Left ventricle myocardium inferior (tissue), 1 donor: ENCODE data around the gene RPL7A. TPM values are rescaled to one million over a fixed set of nuclear protein-coding genes. Genes with fewer than 3 reads are reported as not detected.

Experiments used
- DNase-seq: peaks from one replicate; pipeline ENCODE4 v3.0.0-alpha.2; 2020
- H3K27ac ChIP-seq: fragments of 200-600 bp; replicated peaks from 2 replicates; pipeline ENCODE4 v1.8.0; 2021
- H3K27me3 ChIP-seq: fragments of 200-600 bp; 2 replicates; pipeline ENCODE4 v1.8.0; 2021; ENCODE audit warnings: low read depth
- H3K36me3 ChIP-seq: fragments of 200-600 bp; 2 replicates; pipeline ENCODE4 v1.8.0; 2021
- H3K4me1 ChIP-seq: fragments of 200-600 bp; 2 replicates; pipeline ENCODE4 v1.8.0; 2021
- H3K4me3 ChIP-seq: fragments of 200-600 bp; 2 replicates; pipeline ENCODE4 v1.8.0; 2021; ENCODE audit warnings: mild to moderate bottlenecking, moderate library complexity
- H3K9me3 ChIP-seq: fragments of 200-600 bp; replicated peaks from 2 replicates; pipeline ENCODE4 v1.8.0; 2021
- intact Hi-C: fragments of 100-400 bp; cut with micrococcal nuclease; formaldehyde crosslinking; loops from one replicate; pipeline ENCODE4 v1.11.0; 2022
- total RNA-seq: library from RNA; stranded (reverse); fragmentation: NEBNext Ultra II Directional; extraction: Animal tissue kit (Norgen Biotek cat#: 25700); gene quantifications from one replicate; pipeline ENCODE4 v1.2.1, GENCODE V29; 2021
- TF ChIP-seq, protein P1 (sequence below): fragments of 200-600 bp; IDR thresholded peaks from 2 replicates; pipeline ENCODE4 v1.8.0; 2021; ENCODE audit warnings: antibody characterized with exemption, mild to moderate bottlenecking, borderline replicate concordance
- donor health status: DM: no; HTN: yes; CAD: no; lungs with severe emphysema.

RPL7A gene
- total RNA-seq, 1 donor from 2014 or later: 859 TPM

DNA sequence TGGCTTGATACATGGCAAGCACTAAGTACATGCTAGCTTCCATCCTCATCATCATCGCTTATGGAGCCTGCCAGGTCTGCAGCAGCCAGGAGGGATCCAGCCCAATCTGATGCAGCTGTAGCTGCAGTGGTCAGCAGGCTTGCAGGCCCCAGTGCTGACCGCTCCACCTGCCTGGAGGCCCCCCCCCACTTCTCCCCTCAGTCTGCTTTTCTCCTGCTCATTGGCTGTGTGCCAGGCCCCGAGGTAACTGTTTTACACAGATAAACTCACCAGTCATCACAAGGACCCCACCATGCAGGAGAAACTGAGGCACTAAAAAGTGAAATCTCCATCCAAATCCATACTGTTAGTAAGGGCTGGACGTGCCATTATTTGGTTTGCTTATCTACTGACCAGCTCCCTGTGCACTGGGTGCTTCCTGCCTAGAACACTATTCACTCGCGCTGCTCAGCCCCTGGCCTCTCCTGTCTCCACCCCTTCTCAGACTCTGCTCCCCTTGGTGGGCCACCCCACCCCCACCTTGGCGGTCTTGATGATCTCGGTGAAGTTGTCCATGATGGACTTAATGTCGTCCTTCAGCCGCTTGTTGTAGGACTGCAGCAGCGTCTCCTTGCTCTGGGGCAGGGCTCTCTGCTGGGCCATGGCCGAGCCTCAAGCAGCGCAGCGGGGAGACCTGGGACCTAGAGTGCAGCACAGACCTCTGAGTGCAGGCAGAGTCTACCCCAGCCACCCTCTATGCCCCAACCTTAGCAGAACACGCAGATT is 1.8 kb upstream of the RPL7A start:
- H3K27ac ChIP-seq: peak overlapping the region; percentile 91
- intact Hi-C loops: no loop called here
- TF ChIP-seq, protein P1, sequence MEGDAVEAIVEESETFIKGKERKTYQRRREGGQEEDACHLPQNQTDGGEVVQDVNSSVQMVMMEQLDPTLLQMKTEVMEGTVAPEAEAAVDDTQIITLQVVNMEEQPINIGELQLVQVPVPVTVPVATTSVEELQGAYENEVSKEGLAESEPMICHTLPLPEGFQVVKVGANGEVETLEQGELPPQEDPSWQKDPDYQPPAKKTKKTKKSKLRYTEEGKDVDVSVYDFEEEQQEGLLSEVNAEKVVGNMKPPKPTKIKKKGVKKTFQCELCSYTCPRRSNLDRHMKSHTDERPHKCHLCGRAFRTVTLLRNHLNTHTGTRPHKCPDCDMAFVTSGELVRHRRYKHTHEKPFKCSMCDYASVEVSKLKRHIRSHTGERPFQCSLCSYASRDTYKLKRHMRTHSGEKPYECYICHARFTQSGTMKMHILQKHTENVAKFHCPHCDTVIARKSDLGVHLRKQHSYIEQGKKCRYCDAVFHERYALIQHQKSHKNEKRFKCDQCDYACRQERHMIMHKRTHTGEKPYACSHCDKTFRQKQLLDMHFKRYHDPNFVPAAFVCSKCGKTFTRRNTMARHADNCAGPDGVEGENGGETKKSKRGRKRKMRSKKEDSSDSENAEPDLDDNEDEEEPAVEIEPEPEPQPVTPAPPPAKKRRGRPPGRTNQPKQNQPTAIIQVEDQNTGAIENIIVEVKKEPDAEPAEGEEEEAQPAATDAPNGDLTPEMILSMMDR: no peak
- peak overlapping the region; percentile 100 for H3K4me3 ChIP-seq
- peaks cover 69% of the 10 kb centered on the region for H3K36me3 ChIP-seq
- peaks cover 45% of the 10 kb centered on the region for H3K4me1 ChIP-seq
- no peaks in the 10 kb centered on the region for H3K9me3 ChIP-seq
- no peaks in the 10 kb centered on the region for H3K27me3 ChIP-seq
- no peak for DNase-seq

DNA sequence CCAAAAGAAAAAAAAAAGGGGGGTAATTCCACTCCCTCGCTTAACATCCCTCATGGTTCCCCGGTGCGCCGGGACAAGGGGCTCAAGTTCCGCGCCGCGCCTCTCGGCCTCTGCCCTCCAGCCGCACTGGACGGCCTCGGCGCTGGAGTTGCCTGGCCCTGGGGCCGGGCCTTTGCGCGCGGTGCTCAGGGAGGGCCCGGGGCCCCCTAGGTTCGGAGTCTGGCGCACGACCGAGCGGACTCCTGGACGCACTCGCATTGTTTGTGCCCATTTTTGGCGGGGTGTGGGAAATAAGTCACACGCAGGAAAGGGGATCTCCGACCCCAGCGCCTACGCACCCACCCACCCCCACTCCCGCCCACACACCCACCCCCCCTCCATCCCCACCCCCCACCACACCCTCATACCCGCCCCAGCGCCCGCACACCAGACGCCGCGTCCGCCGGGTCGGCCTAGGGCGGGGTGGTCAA is 468 bp upstream of the RPL7A start:
- H3K9me3 ChIP-seq: no peaks in the 10 kb centered on the region
- H3K27me3 ChIP-seq: no peaks in the 10 kb centered on the region
- intact Hi-C loops: no loop called here
- H3K4me3 ChIP-seq: peak overlapping the region; percentile 100
- peak overlapping the region; percentile 91 for H3K27ac ChIP-seq
- H3K36me3 ChIP-seq: peaks cover 69% of the 10 kb centered on the region
- peak; percentile 43 for DNase-seq
- TF ChIP-seq, protein P1: no peak
- peaks cover 45% of the 10 kb centered on the region for H3K4me1 ChIP-seq

DNA sequence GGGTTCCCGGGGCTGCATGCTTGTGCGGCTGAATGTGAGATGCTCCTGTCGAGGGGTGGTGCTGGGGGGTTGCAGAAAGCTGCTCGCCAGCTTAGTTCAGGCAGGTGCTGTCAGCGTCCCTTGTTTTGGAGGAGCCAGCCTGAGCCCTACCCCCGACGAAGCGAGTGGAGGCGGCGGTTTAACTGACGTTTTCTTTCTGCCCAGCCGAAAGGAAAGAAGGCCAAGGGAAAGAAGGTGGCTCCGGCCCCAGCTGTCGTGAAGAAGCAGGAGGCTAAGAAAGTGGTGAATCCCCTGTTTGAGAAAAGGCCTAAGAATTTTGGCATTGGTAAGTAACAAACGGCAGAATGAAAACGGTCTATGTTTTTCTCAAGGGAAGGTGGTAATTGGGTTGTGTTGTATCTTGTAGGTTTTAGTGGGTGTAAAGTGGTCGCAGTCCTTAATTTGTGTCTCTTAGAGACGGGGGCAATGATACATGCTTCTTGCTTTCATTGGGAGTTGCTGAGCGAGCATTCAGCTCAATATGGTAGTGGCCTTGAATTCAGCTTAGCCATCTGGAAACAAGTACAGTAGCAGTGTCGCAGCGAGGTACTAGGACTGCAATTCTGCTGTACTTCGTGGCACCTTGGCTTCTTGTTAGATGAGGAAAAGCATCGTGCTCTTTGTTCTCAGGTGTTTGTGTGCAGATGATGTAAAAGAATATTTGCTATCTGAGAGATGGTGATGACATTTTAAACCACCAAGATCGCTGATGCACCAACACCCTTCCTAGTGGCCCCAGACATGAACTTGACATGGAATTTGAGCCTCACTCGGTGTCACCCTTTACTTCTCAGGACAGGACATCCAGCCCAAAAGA is 928 bp downstream of the RPL7A start:
- H3K27me3 ChIP-seq: no peaks in the 10 kb centered on the region
- peak overlapping the region; percentile 91 for H3K27ac ChIP-seq
- DNase-seq: no peak
- intact Hi-C loops: no loop called here
- peaks cover 69% of the 10 kb centered on the region for H3K36me3 ChIP-seq
- TF ChIP-seq, protein P1: no peak
- H3K4me3 ChIP-seq: peak overlapping the region; percentile 100
- H3K9me3 ChIP-seq: no peaks in the 10 kb centered on the region
- H3K4me1 ChIP-seq: peaks cover 45% of the 10 kb centered on the region

DNA sequence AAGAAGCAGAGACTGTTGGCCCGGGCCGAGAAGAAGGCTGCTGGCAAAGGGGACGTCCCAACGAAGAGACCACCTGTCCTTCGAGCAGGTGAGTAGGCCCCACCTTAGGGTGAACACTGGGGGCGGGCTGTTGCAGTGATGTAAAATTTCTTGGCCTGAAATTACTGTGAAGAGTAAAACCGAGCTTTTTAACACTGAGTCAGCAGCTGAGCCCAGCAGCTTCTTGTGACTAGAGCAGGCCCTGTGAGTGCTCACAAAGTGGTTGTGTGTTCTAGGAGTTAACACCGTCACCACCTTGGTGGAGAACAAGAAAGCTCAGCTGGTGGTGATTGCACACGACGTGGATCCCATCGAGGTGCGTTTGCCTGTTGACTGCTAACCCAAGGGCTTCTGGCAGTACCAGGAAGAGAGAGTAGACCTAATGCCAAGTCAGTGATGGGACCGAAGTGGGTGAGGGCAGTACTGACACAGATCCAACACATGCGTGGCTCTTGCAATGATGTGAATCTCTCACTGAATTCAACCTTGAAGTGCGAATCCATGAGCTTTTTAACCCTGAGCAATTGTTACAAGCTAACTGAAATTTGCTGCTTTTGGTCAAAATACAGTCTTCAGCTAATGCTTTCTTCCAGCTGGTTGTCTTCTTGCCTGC is 2.1 kb downstream of the RPL7A start:
- H3K27me3 ChIP-seq: no peaks in the 10 kb centered on the region
- peaks cover 62% of the 10 kb centered on the region for H3K36me3 ChIP-seq
- TF ChIP-seq, protein P1: no peak
- DNase-seq: no peak
- H3K4me1 ChIP-seq: peaks cover 53% of the 10 kb centered on the region
- no peak overlapping the region for H3K27ac ChIP-seq
- H3K9me3 ChIP-seq: no peaks in the 10 kb centered on the region
- intact Hi-C loops: no loop called here
- H3K4me3 ChIP-seq: no peak overlapping the region

DNA sequence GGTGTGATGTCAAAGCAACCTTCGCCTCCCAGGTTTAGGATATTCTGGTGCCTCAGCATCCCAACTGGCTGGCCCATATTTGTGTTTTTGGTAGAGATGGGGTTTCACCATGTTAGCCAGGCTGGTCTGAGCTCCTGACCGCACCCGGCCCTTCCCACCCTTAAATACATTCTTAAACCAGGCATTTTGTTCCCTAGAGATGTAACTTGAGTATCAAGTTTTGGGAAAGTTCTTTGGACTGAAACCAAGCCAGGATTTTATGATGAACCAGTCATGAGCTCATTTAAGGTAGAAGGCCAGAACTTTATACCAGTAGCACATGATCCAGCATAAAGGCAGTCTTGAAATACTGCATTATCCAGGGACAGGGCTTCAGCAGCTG is 3.5 kb downstream of the RPL7A start:
- intact Hi-C loops: no loop called here
- H3K36me3 ChIP-seq: peaks cover 56% of the 10 kb centered on the region
- DNase-seq: no peak

More for the DNA sequence above, 3.5 kb downstream of the RPL7A start:
- Histone ChIP-seq H3K4me3 (no peak overlapping the region), H3K27ac (no peak overlapping the region), H3K27me3 (no peaks in the 10 kb centered on the region), H3K9me3 (no peaks in the 10 kb centered on the region), H3K4me1 (peaks cover 56% of the 10 kb centered on the region)
- TF ChIP-seq, protein P1: no peak
